K562 (cell line): Measurements from ENCODE around the gene ADK. TPM values are rescaled to one million over a fixed set of nuclear protein-coding genes. Genes with fewer than 3 reads are reported as not detected.

Experiments
- ATAC-seq: fragments of 200-7000 bp; cut with Tn5 transposase; 3 replicates; pipeline ENCODE4 v1.9.1; 2020; ENCODE audit warnings: moderate library complexity
- BruUV-seq: library from RNA; stranded (reverse); fragments of 400-500 nt; replicated peaks from 2 replicates; lab custom pipeline; 2021; lab: Mats Ljungman, UMichigan
- CTCF ChIA-PET: fragments of 300-600 bp; formaldehyde crosslinking; extraction: SDS; loops from one replicate; lab custom pipeline; 2021; ENCODE audit warnings: low intra/inter-chr PET ratio; lab: Yijun Ruan, JAX
- POLR2A ChIA-PET: fragments of 300-600, 350-650 bp; sonication (Branson Sonifier 250); formaldehyde crosslinking; extraction: SDS; loops from one replicate; lab custom pipeline; 2021; ENCODE audit warnings: antibody characterized with exemption, inconsistent platforms; lab: Yijun Ruan, JAX
- DNase-seq, 4 experiments: peaks; one replicate each; pipeline versions ENCODE4 v3.0.0 to v3.0.0-alpha.2; 2011 to 2018; ENCODE audit warnings: low spot score in 3 of 4, mixed read lengths in 3 of 4; ENCODE audit errors: extremely low read depth in 1 of 4
- FAIRE-seq: peaks from 2 replicates; lab custom pipeline; 2011; peaks lifted over from hg19 to GRCh38; lab: Jason Lieb, UNC
- H2AFZ ChIP-seq: 2 replicates; pipeline ENCODE4 v1.6.0; 2011; ENCODE audit warnings: low read depth, low read length, control low read depth, inconsistent platforms
- H3K27ac ChIP-seq: fragments of 200-600 bp; 3 replicates; pipeline ENCODE4 v1.8.0; 2011; ENCODE audit warnings: low read depth, mild to moderate bottlenecking, control low read depth, inconsistent platforms, low read length, moderate library complexity, mixed read lengths; ENCODE audit errors: extremely low read depth
- H3K27me3 ChIP-seq, 2 experiments: fragments of 300-600 bp in 1 of 2; 2 replicates in 1 of 2; 3 replicates in 1 of 2; pipeline versions ENCODE4 v1.6.0 to v1.8.0; 2011; ENCODE audit warnings: inconsistent platforms in 2 of 2, low read length in 2 of 2, mild to moderate bottlenecking in 1 of 2, mixed read lengths in 1 of 2, moderate library complexity in 1 of 2; ENCODE audit not compliant: control insufficient read depth in 2 of 2, insufficient read depth in 2 of 2
- H3K36me3 ChIP-seq: fragments of 300-600 bp; 3 replicates; pipeline ENCODE4 v1.8.0; 2011; ENCODE audit warnings: mild to moderate bottlenecking, low read length, inconsistent platforms; ENCODE audit not compliant: control insufficient read depth, insufficient read depth
- H3K4me1 ChIP-seq, 2 experiments: fragments of 200-600 bp in 1 of 2; replicated peaks in 1 of 2; 2 replicates in 1 of 2; 3 replicates in 1 of 2; pipeline versions ENCODE4 v1.5.1 to v1.8.0; 2011; ENCODE audit warnings: inconsistent platforms in 2 of 2, low read length in 2 of 2, mild to moderate bottlenecking in 1 of 2, mixed read lengths in 1 of 2, moderate library complexity in 1 of 2; ENCODE audit not compliant: control insufficient read depth in 2 of 2, insufficient read depth in 2 of 2
- H3K4me2 ChIP-seq: 2 replicates; pipeline ENCODE4 v1.6.1; 2011; ENCODE audit warnings: low read length, control low read depth, inconsistent platforms, mixed read lengths; ENCODE audit not compliant: insufficient read depth
- H3K4me3 ChIP-seq: fragments of 200-600 bp; sonication (generic), shearing (Covaris generic); 2 replicates; pipeline ENCODE4 v1.5.1; 2016; ENCODE audit warnings: control low read depth, inconsistent platforms
- H3K79me2 ChIP-seq: fragments of 200-600 bp; 3 replicates; pipeline ENCODE4 v1.8.0; 2011; ENCODE audit warnings: low read length, inconsistent platforms; ENCODE audit not compliant: control insufficient read depth, insufficient read depth
- H3K9ac ChIP-seq, 2 experiments: 2 replicates each; pipeline versions ENCODE4 v1.6.0 to v1.6.1; 2011; ENCODE audit warnings: low read depth in 2 of 2, low read length in 2 of 2, control low read depth in 1 of 2, inconsistent platforms in 1 of 2, mild to moderate bottlenecking in 1 of 2, mixed read lengths in 1 of 2; ENCODE audit not compliant: insufficient read depth in 1 of 2
- H3K9me1 ChIP-seq: one replicate; pipeline ENCODE4 v1.6.0; 2011; ENCODE audit warnings: inconsistent platforms, mild to moderate bottlenecking, low read length, moderate library complexity; ENCODE audit not compliant: control insufficient read depth, insufficient read depth
- H3K9me3 ChIP-seq: replicated peaks from 2 replicates; pipeline ENCODE4 v1.5.1; 2011; ENCODE audit warnings: low read depth, low read length, inconsistent platforms; ENCODE audit not compliant: control insufficient read depth, insufficient read depth
- H4K20me1 ChIP-seq: replicated peaks from 2 replicates; pipeline ENCODE4 v1.6.1; 2011; ENCODE audit warnings: low read length, inconsistent platforms, mixed read lengths; ENCODE audit not compliant: control insufficient read depth, insufficient read depth
- BRD4 ChIP-seq: fragments of 200-600 bp; sonication (generic); IDR thresholded peaks from 2 replicates; pipeline ENCODE4 v1.6.1; 2017; ENCODE audit warnings: inconsistent platforms
- CEBPB ChIP-seq: fragments of 450-650 bp; IDR thresholded peaks from 2 replicates; pipeline ENCODE4 v1.6.1; 2016; ENCODE audit warnings: missing genetic modification characterization, missing compliant biosample characterization
- CEBPG ChIP-seq, 3 experiments: fragments of 200-800 bp in 1 of 3; sonication (Bioruptor generic) in 1 of 3; sonication (generic) in 1 of 3; formaldehyde crosslinking in 1 of 3; IDR thresholded peaks in 2 of 3; conservative IDR thresholded peaks in 1 of 3; 2 replicates each; pipeline versions ENCODE4 v1.6.1 to v1.8.0; 2016 to 2022; ENCODE audit warnings: missing compliant biosample characterization in 2 of 3, missing genetic modification characterization in 2 of 3, mild to moderate bottlenecking in 1 of 3, missing genetic modification reagents in 1 of 3
- PPARD ChIP-seq: fragments of 250-450 bp; sonication (Bioruptor Pico); IDR thresholded peaks from 2 replicates; pipeline ENCODE4 v1.8.0; 2022; ENCODE audit warnings: inconsistent platforms, mild to moderate bottlenecking, moderate library complexity
- SAFB2 ChIP-seq: fragments of 200-400 bp; formaldehyde crosslinking; IDR thresholded peaks from 2 replicates; pipeline ENCODE4 v1.6.1; 2018; ENCODE audit warnings: borderline replicate concordance, low read length, low read depth, moderate library complexity; ENCODE audit not compliant: severe bottlenecking
- TAF15 ChIP-seq: fragments of 200-400 bp; formaldehyde crosslinking; IDR thresholded peaks from 2 replicates; pipeline ENCODE4 v1.6.1; 2017; ENCODE audit warnings: mild to moderate bottlenecking, low read depth, low read length, moderate library complexity
- WGBS: fragments of 100-300 bp; shearing (Covaris generic); methylation state at CpG from one replicate; pipeline ENCODE4 v1.1.6; 2016; ENCODE audit warnings: low coverage, mixed read lengths; ENCODE audit not compliant: insufficient coverage; ENCODE audit errors: missing lambda C conversion rate; 5-methylcytosine and 5-hydroxymethylcytosine counted together
- in situ Hi-C: fragments of 300-500 bp; cut with MboI; formaldehyde crosslinking; loops from 4 replicates; pipeline ENCODE4 v1.15.0; 2018; ENCODE audit warnings: inconsistent platforms, mixed read lengths
- intact Hi-C: fragments of 100-400 bp; cut with micrococcal nuclease; formaldehyde crosslinking; loops from 2 replicates; pipeline ENCODE4 v1.14.2; 2022
- polyA plus RNA-seq, 8 experiments: library from polyadenylated mRNA; depleted of rRNA in 4 of 8; stranded (reverse) in 5 of 8; unstranded in 3 of 8; fragments of >200 nt; fragmentation: Nextera tagmentation in 2 of 8; fragmentation: Illumina TruSeq in 1 of 8; extraction: Ambion mirVana in 2 of 8; extraction: Trizol in 1 of 8; gene quantifications; 2 replicates each; pipeline versions ENCODE4 v1.2.1 to v1.2.3, GENCODE V29; 2011 to 2014; ENCODE audit warnings: inconsistent platforms in 1 of 8, missing spikeins in 1 of 8
- total RNA-seq, 7 experiments: library from RNA; depleted of rRNA in 6 of 7; stranded (reverse); fragments of >200 nt in 6 of 7; fragmentation: Illumina TruSeq in 2 of 7; extraction: Trizol in 2 of 7; gene quantifications; 2 replicates each; pipeline versions ENCODE4 v1.2.1 to v1.2.3, GENCODE V29; 2011 to 2021; ENCODE audit warnings: low replicate concordance in 1 of 7

Gene ADK
- total and polyA plus RNA-seq, 9 of the 15 experiments (the other 6 are each of a cell fraction or from before 2014, with no cell fraction given), result 54.2 to 97.8 (median 73.6) TPM

GRCh38 chr10:74307061-74307651, 156.1 kb downstream of the ADK start:
- 64% methylated on average over 3 of the region's 3 CpGs for WGBS
- H3K4me2 ChIP-seq, result no peak overlapping the region
- no peak overlapping the region for H3K27ac ChIP-seq
- TF ChIP-seq TAF15, result no peak
- no peak for TF ChIP-seq SAFB2
- no peak for TF ChIP-seq BRD4
- BruUV-seq, result no TSS peak
- H3K9me1 ChIP-seq, result no peaks in the 10 kb centered on the region
- H3K79me2 ChIP-seq, result no peaks in the 10 kb centered on the region
- H4K20me1 ChIP-seq, result no peaks in the 10 kb centered on the region
- no peak for FAIRE-seq
- no peak overlapping the region for H2AFZ ChIP-seq
- ChIA-PET CTCF (no interaction called here), POLR2A (interaction anchor here (1.0 to 1.8 kb wide), 3 partner anchors 9 to 23 kb away, joined by 3 to 4 read pairs (median 4); no protein-coding TSS in a partner anchor)
- no peak overlapping the region for H3K4me3 ChIP-seq
- H3K9me3 ChIP-seq, result no peaks in the 10 kb centered on the region
- H3K36me3 ChIP-seq, result no peaks in the 10 kb centered on the region
- in situ Hi-C loops, result no loop called here
- DNase-seq, result no peak
- no peaks in the 10 kb centered on the region for H3K27me3 ChIP-seq
- ATAC-seq, result no peak
- intact Hi-C loops, result no loop called here
- H3K4me1 ChIP-seq, result no peaks in the 10 kb centered on the region
- no peak overlapping the region for H3K9ac ChIP-seq

- intact Hi-C loops, result no loop called here
- H3K4me3 ChIP-seq, result no peak overlapping the region
- H3K4me1 ChIP-seq, result no peaks in the 10 kb centered on the region
- no peaks in the 10 kb centered on the region for H3K79me2 ChIP-seq
- no peaks in the 10 kb centered on the region for H3K27me3 ChIP-seq
- no peak overlapping the region for H3K9ac ChIP-seq
- ATAC-seq (no peak), FAIRE-seq (peak; percentile 6), DNase-seq (no peak)
- BruUV-seq, result no TSS peak
- H3K9me3 ChIP-seq, result no peaks in the 10 kb centered on the region
- POLR2A ChIA-PET, result interaction anchor here (0.6 to 0.9 kb wide), 2 partner anchors 12 to 769 kb away, joined by 3 read pairs; no protein-coding TSS in a partner anchor
- TF ChIP-seq CEBPB (peak; percentile 79), CEBPG (CRISPR knock-in tag; IDR thresholded peaks at IDR 0.05) (no peak), CEBPG (tag; conservative IDR thresholded peaks at IDR 0.05 in 1 of 2, IDR thresholded peaks at IDR 0.05 in 1 of 2) (peak; percentile 47 to 83; a peak in 3 of 4 replicates), PPARD (CRISPR knock-in tag) (no peak)
- TF ChIP-seq, all 486 proteins: peak for 2
- CTCF ChIA-PET, result no interaction called here
- H4K20me1 ChIP-seq, result no peaks in the 10 kb centered on the region
- H3K36me3 ChIP-seq, result no peaks in the 10 kb centered on the region
- H2AFZ ChIP-seq, result no peak overlapping the region
- no peaks in the 10 kb centered on the region for H3K9me1 ChIP-seq
- H3K4me2 ChIP-seq, result no peak overlapping the region
- in situ Hi-C loops, result no loop called here
- no peak overlapping the region for H3K27ac ChIP-seq
- WGBS, result 93% methylated on average over 2 of the region's 2 CpGs
Observed at GRCh38 chr10:74310652-74311257, 159.7 kb downstream of the ADK start.
